HG03175 (cell line): Measurements from ENCODE around the gene OR10A6.

Experiments
- ATAC-seq: cut with Tn5 transposase; IDR thresholded peaks from one replicate; pipeline ENCODE4 v1.9.1; 2021; ENCODE audit warnings: mild to moderate bottlenecking, moderate library complexity; ENCODE audit not compliant: unreplicated experiment

OR10A6 gene, protein sequence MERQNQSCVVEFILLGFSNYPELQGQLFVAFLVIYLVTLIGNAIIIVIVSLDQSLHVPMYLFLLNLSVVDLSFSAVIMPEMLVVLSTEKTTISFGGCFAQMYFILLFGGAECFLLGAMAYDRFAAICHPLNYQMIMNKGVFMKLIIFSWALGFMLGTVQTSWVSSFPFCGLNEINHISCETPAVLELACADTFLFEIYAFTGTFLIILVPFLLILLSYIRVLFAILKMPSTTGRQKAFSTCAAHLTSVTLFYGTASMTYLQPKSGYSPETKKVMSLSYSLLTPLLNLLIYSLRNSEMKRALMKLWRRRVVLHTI

DNA sequence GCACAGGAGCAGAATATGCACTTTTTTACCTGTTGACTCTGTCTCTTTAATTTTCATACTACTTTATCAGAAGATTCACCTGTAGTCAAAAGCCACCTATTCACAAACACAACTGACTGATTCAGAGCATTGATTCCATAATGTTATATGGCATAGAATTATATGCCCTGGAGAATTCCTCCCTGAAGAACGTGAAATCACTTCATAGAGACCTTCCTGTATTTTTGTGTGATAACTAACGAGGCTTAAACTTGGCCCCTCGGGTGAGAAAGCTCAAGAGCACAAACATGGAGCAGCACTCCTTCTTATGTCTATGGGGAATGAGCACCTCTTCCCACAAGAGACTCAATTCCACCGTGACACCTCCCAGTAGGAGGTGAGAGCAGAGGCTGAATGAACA is at the start of gene OR10A6:
TSS of gene OR10A6 (minus strand) at position 101 of the 400 bp plus-strand sequence. CDS start 2,606 bp downstream, outside the sequence.
- no peak for ATAC-seq

- ATAC-seq = no peak
These were observed 46.3 kb upstream of the OR10A6 start for GRCh38 chr11:7977232-7977917.

- ATAC-seq = no peak
These were observed 43.6 kb upstream of the OR10A6 start for GRCh38 chr11:7974668-7975067.

DNA sequence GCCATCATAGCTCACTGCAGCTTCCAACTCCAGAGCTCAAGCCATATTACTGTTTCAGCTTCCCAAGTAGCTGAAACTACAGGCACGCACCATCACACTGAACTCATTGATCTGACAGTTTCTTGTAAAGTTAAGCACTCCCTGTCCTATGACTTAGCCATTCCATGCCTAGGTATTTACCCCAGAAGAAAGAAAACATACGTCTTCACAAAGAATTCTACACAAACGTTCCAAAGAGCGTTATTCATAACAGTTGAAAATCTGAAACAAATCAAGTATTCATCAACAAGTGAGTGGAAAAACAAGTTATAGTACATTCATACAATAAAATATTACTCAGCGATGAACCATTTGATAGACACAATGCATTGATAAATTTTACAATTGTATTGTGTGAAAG is 41.9 kb upstream of the OR10A6 start:
- no peak for ATAC-seq

- ATAC-seq = no peak
These were observed 40.8 kb upstream of the OR10A6 start for GRCh38 chr11:7971846-7972245.

DNA sequence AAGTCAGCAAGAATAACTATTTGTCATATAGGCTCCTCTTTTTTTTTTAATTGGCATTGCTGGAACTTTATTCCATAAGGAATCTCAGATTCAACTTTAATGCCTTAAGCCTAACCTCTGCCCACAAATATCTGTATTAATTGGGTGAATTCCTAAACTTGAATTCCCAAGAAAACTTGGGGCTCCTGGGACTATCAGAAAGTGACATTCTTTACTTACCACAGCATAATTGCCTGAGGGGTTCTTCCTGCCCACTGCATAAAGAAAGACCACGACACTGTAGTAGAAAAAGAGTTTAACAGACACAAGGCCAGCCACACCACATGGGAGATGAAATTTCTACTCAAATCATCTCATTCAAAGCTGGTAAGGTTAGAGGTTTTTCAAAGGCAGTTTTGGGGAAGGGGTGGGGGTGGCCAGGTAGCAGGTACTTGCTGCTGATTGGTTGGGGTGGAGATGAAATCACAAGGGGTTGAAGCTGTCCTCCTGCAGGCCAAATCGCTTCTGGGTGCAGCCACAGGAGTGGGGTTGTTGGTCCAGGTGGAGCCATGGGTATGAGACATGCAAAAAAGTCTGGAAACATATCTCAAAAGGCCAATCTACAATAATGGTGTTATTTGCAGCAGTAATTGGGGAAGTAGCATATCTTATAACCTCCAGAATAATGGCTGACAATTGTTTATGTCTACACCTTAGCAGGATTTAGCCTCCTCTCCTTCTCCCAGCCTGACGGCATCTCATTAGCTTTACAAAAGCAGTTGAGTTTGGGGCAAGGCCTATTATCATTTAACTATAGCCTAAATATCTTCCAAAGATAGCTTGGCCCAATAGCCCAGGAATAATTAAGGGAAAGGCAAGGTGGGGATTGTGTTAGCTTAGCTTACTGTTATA is 38.9 kb upstream of the OR10A6 start:
- ATAC-seq = no peak

- ATAC-seq = no peak
These were observed 37.6 kb upstream of the OR10A6 start for GRCh38 chr11:7968686-7969085.

- ATAC-seq = no peak
These were observed 36.8 kb upstream of the OR10A6 start for GRCh38 chr11:7967826-7968225.

GRCh38 chr11:7967097-7967496 is 36.0 kb upstream of the OR10A6 start:
- ATAC-seq = no peak

DNA sequence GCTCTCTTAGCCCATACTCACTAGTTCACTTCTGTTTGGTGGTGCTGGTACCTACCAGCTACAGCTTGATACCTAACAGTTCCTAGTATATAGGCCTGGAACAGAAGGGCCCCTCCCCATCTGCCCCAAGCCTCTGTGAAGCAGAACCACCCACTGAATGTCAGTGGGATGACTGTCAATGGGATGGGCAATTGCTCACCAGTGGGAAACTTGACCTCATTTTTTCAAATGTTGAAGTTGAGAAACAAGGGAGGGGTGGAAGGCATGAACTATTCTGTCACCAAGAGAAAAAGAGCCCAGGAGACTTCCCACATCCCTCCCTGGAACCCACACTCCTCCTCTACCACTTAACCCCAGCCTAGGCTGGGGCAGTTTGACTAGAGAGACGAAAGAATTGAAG is 34.3 kb upstream of the OR10A6 start, which contains the start of gene NLRP10:
TSS of gene NLRP10 (minus strand) at position 62 of the 400 bp plus-strand sequence. CDS start 1,952 bp downstream, outside the sequence.
- no peak for ATAC-seq

DNA sequence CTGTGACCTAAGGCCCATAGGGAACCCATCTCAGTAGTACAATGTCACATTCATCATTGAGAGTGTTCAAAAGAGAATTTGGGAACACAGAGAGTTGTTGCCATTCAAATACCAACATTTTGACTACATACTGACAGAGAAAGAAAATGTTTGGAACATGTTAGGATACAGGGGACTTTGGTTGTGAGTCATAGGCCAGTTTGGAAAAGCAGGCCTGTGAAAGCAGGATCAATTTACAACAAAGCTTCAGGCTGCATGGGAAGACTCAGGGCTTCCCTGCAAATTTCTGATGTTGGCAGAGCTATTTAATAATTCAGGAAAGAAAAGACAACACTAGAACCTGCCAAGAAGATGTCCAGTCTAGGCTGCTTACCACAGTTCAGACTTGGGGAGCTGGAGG is 33.8 kb upstream of the OR10A6 start:
- ATAC-seq = no peak

- no peak for ATAC-seq
These were observed 33.2 kb upstream of the OR10A6 start for GRCh38 chr11:7964261-7964660.

DNA sequence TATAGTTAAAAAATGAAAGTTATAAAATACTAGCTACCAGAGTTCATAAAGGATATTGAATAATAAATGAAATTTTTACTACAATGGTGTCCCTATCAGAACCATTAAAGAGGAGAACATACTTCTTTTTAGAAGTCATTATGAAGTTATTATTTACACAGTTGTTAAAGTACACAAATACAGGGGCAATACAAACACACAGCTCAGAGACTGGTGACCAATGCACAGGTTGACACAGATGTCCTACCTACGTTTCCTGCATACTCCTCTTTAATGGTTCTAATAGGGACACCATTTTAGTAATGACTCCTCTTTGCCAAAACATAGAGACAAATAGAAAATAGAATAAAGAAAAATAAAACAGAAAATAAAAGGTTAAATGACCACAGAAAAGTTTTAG is 24.1 kb upstream of the OR10A6 start:
- ATAC-seq = no peak

GRCh38 chr11:7949934-7950333 is 18.9 kb upstream of the OR10A6 start:
- no peak for ATAC-seq

- no peak for ATAC-seq
These were observed 13.1 kb upstream of the OR10A6 start for GRCh38 chr11:7944123-7944522.

DNA sequence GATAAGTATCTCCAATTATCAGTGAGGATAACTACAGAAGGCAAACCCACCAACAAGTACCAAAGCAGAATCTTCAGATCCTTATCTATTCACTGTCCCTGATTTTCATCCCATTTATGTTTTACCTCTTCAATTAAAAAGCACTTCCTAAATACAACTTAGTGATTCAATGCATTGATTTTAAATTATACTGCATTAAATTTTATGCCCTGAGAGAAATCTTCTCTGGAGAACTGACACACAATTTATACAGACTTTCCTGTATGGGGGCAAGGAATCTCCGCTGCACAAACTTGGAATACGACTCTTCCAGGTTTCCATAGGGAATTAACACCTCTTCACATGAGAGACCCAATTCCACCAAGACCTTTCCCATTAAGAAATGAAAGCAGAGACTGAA is 10.5 kb upstream of the OR10A6 start, which contains the start of gene OR10A3:
TSS of gene OR10A3 (minus strand) at position 101 of the 400 bp plus-strand sequence. CDS start 2,188 bp downstream, outside the sequence.
- ATAC-seq = no peak

DNA sequence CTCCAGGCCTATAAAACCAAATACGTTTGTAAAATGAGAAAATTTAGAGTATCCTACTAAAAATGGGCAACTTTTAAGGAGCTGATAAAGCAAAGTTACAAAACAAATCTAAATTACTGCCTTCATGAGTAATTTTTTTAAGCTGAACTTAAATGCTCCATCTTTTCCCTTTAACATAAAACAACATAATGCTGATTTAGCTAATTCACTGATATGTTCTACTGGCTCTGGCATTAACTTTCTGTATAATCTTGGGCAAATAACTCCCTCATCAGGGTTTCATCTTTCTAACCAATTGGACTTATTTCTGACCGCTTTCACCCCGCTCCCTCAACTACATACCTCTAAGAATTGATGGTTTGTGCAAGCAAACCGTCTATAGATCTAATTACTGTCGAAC is 10.1 kb upstream of the OR10A6 start:
- ATAC-seq = no peak

- no peak for ATAC-seq
These were observed 5.5 kb upstream of the OR10A6 start for GRCh38 chr11:7936615-7937014.

DNA sequence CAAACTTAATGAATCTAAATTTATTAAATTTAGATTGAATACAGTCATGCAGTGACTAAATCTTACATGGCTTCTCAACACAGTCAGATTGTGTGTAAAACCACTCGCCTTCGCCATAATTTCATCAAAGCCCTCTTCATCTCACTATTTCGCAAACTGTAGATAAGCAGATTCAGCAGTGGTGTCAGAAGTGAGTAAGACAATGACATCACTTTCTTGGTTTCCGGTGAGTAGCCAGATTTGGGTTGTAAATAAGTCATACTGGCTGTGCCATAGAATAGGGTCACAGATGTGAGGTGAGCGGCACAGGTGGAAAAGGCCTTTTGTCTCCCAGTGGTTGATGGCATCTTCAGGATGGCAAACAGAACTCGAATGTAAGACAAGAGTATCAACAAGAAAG is 3.4 kb downstream of the OR10A6 start:
- no peak for ATAC-seq

DNA sequence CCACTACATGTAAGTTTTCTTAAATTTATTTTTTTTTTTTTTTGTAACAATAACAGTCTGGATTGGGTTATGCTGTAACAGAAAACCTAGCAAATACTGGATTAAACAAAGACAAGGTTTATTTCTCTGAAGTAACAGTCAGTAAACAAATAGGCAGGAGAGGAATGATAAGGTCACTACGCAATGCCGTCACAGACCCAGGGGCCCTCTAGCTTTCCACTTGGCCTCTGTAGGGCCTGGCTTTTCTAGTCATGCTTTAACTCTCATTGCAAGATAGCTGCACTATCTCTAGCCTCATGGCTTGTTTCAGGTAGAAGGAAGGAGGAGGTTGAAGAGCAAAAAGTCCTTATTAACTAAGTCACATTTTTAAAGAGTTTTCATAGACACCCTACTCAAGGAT is 6.5 kb downstream of the OR10A6 start:
- no peak for ATAC-seq

GRCh38 chr11:7918141-7918540 is 12.9 kb downstream of the OR10A6 start:
- ATAC-seq = no peak
